ENCODE results near the gene KLHDC1.
A peak's percentile ranks its signal among the peaks of the same experiment; 100 is the strongest.
"Not testable (repeated sequence)": the region's sequence is repeated elsewhere in the genome, so short reads cannot be mapped to it uniquely, and the experiment has no call there.

Gene KLHDC1

GRCh38 chr14:49692811-49693734 is at the start of gene KLHDC1:
TSS of gene KLHDC1 (plus strand) at chr14:49693120. CDS start at chr14:49693195, 75 bp downstream.
- peak; percentile 78 for DNase-seq (ENCODE audit: low spot score)

- no peak for DNase-seq (ENCODE audit: low spot score)
These were observed 39.4 kb upstream of the KLHDC1 start for GRCh38 chr14:49653508-49653907.

GRCh38 chr14:49654511-49654910 is 38.4 kb upstream of the KLHDC1 start:
- no peak for DNase-seq (ENCODE audit: low spot score)

- DNase-seq (ENCODE audit: low spot score), result not testable (repeated sequence)
These were observed 35.4 kb upstream of the KLHDC1 start for GRCh38 chr14:49657500-49657899.

GRCh38 chr14:49659526-49660455 is 33.1 kb upstream of the KLHDC1 start:
- DNase-seq (ENCODE audit: low spot score), result peak; percentile 23

GRCh38 chr14:49670475-49670874 is 22.4 kb upstream of the KLHDC1 start:
- no peak for DNase-seq (ENCODE audit: low spot score)

GRCh38 chr14:49673586-49673985 is 19.3 kb upstream of the KLHDC1 start:
- no peak for DNase-seq (ENCODE audit: low spot score)

GRCh38 chr14:49677643-49678042 is 15.3 kb upstream of the KLHDC1 start:
- no peak for DNase-seq (ENCODE audit: low spot score)

GRCh38 chr14:49679271-49679670 is 13.6 kb upstream of the KLHDC1 start:
- DNase-seq (ENCODE audit: low spot score), result peak; percentile 33

- DNase-seq (ENCODE audit: low spot score), result no peak
These were observed 6.5 kb upstream of the KLHDC1 start for GRCh38 chr14:49686425-49686824.

- DNase-seq (ENCODE audit: low spot score), result peak; percentile 77
These were observed 4.8 kb upstream of the KLHDC1 start, which contains the start of gene POLE2 for GRCh38 chr14:49687942-49688700. TSS of gene POLE2 (minus strand) at chr14:49688214. CDS start at chr14:49688203, 11 bp downstream.

GRCh38 chr14:49688701-49689030 is 4.3 kb upstream of the KLHDC1 start:
- no peak for DNase-seq (ENCODE audit: low spot score)

GRCh38 chr14:49691031-49691430 is 1.9 kb upstream of the KLHDC1 start:
- DNase-seq (ENCODE audit: low spot score), result no peak

- DNase-seq (ENCODE audit: low spot score), result peak; percentile 20
These were observed 645 bp upstream of the KLHDC1 start for GRCh38 chr14:49692193-49692757.

GRCh38 chr14:49693735-49694124 is 810 bp downstream of the KLHDC1 start:
- not testable (repeated sequence) for DNase-seq (ENCODE audit: low spot score)

GRCh38 chr14:49702725-49703124 is 9.8 kb downstream of the KLHDC1 start:
- DNase-seq (ENCODE audit: low spot score), result no peak

GRCh38 chr14:49703965-49704364 is 11.0 kb downstream of the KLHDC1 start:
- no peak for DNase-seq (ENCODE audit: low spot score)

- DNase-seq (ENCODE audit: low spot score), result not testable (repeated sequence)
These were observed 11.6 kb downstream of the KLHDC1 start for GRCh38 chr14:49704471-49704870.

GRCh38 chr14:49710993-49711392 is 18.1 kb downstream of the KLHDC1 start:
- DNase-seq (ENCODE audit: low spot score), result not testable (repeated sequence)

- DNase-seq (ENCODE audit: low spot score), result no peak
These were observed 27.8 kb downstream of the KLHDC1 start for GRCh38 chr14:49720744-49721143.

GRCh38 chr14:49721733-49722435 is 29.0 kb downstream of the KLHDC1 start:
- DNase-seq (ENCODE audit: low spot score), result not testable (repeated sequence)
